Trophoblast cell (in vitro differentiated cells and primary cell): ENCODE measurements around the gene WNT7B.

Experiments used
- DNase-seq, 2 donors: peaks; one replicate each; pipeline ENCODE4 v3.0.0-alpha.2; 2016
- H2AFZ ChIP-seq: 2 replicates; pipeline ENCODE4 v1.6.1; 2013; ENCODE audit warnings: low read length, moderate library complexity, mild to moderate bottlenecking; ENCODE audit not compliant: insufficient read depth, poor library complexity
- H2AK5ac ChIP-seq: 2 replicates; pipeline ENCODE4 v1.6.1; 2013; ENCODE audit warnings: mild to moderate bottlenecking, low read length
- H2BK120ac ChIP-seq: 2 replicates; pipeline ENCODE4 v1.6.1; 2013; ENCODE audit warnings: low read length, mild to moderate bottlenecking, moderate library complexity; ENCODE audit not compliant: insufficient read depth, poor library complexity
- H2BK12ac ChIP-seq: 2 replicates; pipeline ENCODE4 v1.6.1; 2013; ENCODE audit warnings: mild to moderate bottlenecking, low read length, moderate library complexity
- H2BK5ac ChIP-seq: 2 replicates; pipeline ENCODE4 v1.6.1; 2013; ENCODE audit warnings: low read length, low read depth, moderate library complexity, mild to moderate bottlenecking; ENCODE audit not compliant: poor library complexity
- H3K14ac ChIP-seq: 2 replicates; pipeline ENCODE4 v1.6.1; 2013; ENCODE audit warnings: mild to moderate bottlenecking, low read length
- H3K18ac ChIP-seq: 2 replicates; pipeline ENCODE4 v1.6.1; 2013; ENCODE audit warnings: mild to moderate bottlenecking, low read length
- H3K23ac ChIP-seq: 2 replicates; pipeline ENCODE4 v1.6.1; 2013; ENCODE audit warnings: low read length
- H3K27ac ChIP-seq: 2 replicates; pipeline ENCODE4 v1.5.1; 2013; ENCODE audit warnings: low read depth, mild to moderate bottlenecking, inconsistent platforms, low read length, moderate library complexity
- H3K27me3 ChIP-seq: 2 replicates; pipeline ENCODE4 v1.6.1; 2013; ENCODE audit warnings: inconsistent platforms, mild to moderate bottlenecking, low read length, moderate library complexity; ENCODE audit not compliant: insufficient read depth
- H3K36me3 ChIP-seq, 2 experiments: 1 replicate in 1 of 2; 2 replicates in 1 of 2; pipeline ENCODE4 v1.6.1; 2013; ENCODE audit warnings: low read length in 2 of 2, mild to moderate bottlenecking in 2 of 2, moderate library complexity in 1 of 2; ENCODE audit not compliant: insufficient read depth in 2 of 2, control insufficient read depth in 1 of 2
- H3K4ac ChIP-seq: 2 replicates; pipeline ENCODE4 v1.6.1; 2013; ENCODE audit warnings: low read depth, mild to moderate bottlenecking, low read length, moderate library complexity
- H3K4me1 ChIP-seq, 2 experiments: 1 replicate in 1 of 2; 2 replicates in 1 of 2; pipeline ENCODE4 v1.6.1; 2013; ENCODE audit warnings: low read length in 2 of 2, mild to moderate bottlenecking in 2 of 2, moderate library complexity in 1 of 2; ENCODE audit not compliant: insufficient read depth in 2 of 2, control insufficient read depth in 1 of 2
- H3K4me2 ChIP-seq: 2 replicates; pipeline ENCODE4 v1.6.1; 2013; ENCODE audit warnings: inconsistent platforms, mild to moderate bottlenecking, low read length, moderate library complexity
- H3K4me3 ChIP-seq: 2 replicates; pipeline ENCODE4 v1.5.1; 2013; ENCODE audit warnings: mild to moderate bottlenecking, low read depth, low read length, inconsistent platforms
- H3K79me1 ChIP-seq: one replicate; pipeline ENCODE4 v1.6.1; 2013; ENCODE audit warnings: low read length
- H3K79me2 ChIP-seq: 2 replicates; pipeline ENCODE4 v1.6.1; 2013; ENCODE audit warnings: low read length, mild to moderate bottlenecking; ENCODE audit not compliant: control insufficient read depth, insufficient read depth, poor library complexity
- H3K9ac ChIP-seq: 2 replicates; pipeline ENCODE4 v1.6.1; 2013; ENCODE audit warnings: mild to moderate bottlenecking, low read length
- H3K9me3 ChIP-seq: 2 replicates; pipeline ENCODE4 v1.6.1; 2013; ENCODE audit warnings: low read depth, mild to moderate bottlenecking, control low read depth, inconsistent platforms, low read length; ENCODE audit not compliant: insufficient read depth
- H4K12ac ChIP-seq: 2 replicates; pipeline ENCODE4 v1.6.1; 2013; ENCODE audit warnings: low read depth, mild to moderate bottlenecking, low read length, moderate library complexity
- H4K8ac ChIP-seq: 2 replicates; pipeline ENCODE4 v1.6.1; 2013; ENCODE audit warnings: low read depth, mild to moderate bottlenecking, low read length, moderate library complexity
- H4K91ac ChIP-seq: one replicate; pipeline ENCODE4 v1.6.1; 2013; ENCODE audit warnings: low read depth, mild to moderate bottlenecking, low read length, moderate library complexity
- WGBS: extraction: QIAGEN DNeasy Blood & Tissue Kit; methylation state at CpG from one replicate; pipeline ENCODE4 v1.1.7; 2013; ENCODE audit warnings: missing lambda C conversion rate; ENCODE audit not compliant: insufficient read length, insufficient coverage; ENCODE audit errors: extremely low coverage; 5-methylcytosine and 5-hydroxymethylcytosine counted together

Gene WNT7B

DNA sequence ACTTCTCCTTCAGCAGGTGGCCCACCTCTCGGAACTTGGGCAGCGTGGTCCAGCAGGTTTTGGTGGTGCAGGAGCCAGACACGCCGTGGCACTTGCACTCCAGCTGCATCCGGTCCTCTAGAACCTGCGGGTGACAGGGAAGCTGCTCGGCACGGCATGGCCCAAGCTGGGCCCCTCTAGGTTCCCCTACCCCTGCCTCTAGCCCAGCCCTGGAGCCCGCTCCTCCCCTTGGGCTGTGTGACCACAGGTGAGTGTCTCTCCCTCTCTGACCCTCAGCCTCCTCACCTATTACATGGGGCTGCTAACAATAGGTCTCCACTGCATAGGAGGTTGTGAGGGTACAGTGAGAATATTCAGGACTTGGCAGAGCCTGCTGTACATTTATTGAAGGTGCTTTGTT lies 53.8 kb downstream of the WNT7B start:
- no CpG with 5 or more reads among the region's 9 CpGs for WGBS

GRCh38 chr22:45922661-45923060 lies 54.3 kb downstream of the WNT7B start:
- Histone ChIP-seq H3K4ac (no peak overlapping the region), H3K79me2 (no peaks in the 10 kb centered on the region), H4K91ac (no peak overlapping the region), H3K23ac (no peak overlapping the region), H2AK5ac (no peak overlapping the region), H2AFZ (no peak overlapping the region), H3K79me1 (no peaks in the 10 kb centered on the region), H2BK5ac (no peak overlapping the region), H2BK12ac (no peak overlapping the region), H3K4me2 (no peak overlapping the region), H3K27ac (no peak overlapping the region), H2BK120ac (no peak overlapping the region), H3K9ac (no peak overlapping the region), H3K4me3 (no peak overlapping the region), H3K27me3 (no peaks in the 10 kb centered on the region), H3K18ac (no peak overlapping the region), H4K8ac (no peak overlapping the region), H3K36me3 (no peaks in the 10 kb centered on the region), H3K4me1 (no peaks in the 10 kb centered on the region), H3K9me3 (no peaks in the 10 kb centered on the region), H4K12ac (no peak overlapping the region), H3K14ac (no peak overlapping the region)
- no CpG with 5 or more reads among the region's 29 CpGs for WGBS
- DNase-seq = no peak

More for the DNA sequence above, 53.8 kb downstream of the WNT7B start:
- no peak for DNase-seq
- H2BK12ac ChIP-seq = no peak overlapping the region
- no peak overlapping the region for H3K4me2 ChIP-seq
- H3K9me3 ChIP-seq = no peaks in the 10 kb centered on the region
- H2BK5ac ChIP-seq = no peak overlapping the region
- no peak overlapping the region for H2AFZ ChIP-seq
- H3K36me3 ChIP-seq = no peaks in the 10 kb centered on the region
- no peaks in the 10 kb centered on the region for H3K79me1 ChIP-seq
- no peak overlapping the region for H4K12ac ChIP-seq
- no peak overlapping the region for H3K4me3 ChIP-seq
- H3K27me3 ChIP-seq = no peaks in the 10 kb centered on the region
- H4K91ac ChIP-seq = no peak overlapping the region
- no peak overlapping the region for H2BK120ac ChIP-seq
- no peak overlapping the region for H3K18ac ChIP-seq
- no peak overlapping the region for H2AK5ac ChIP-seq
- H3K14ac ChIP-seq = no peak overlapping the region
- no peak overlapping the region for H4K8ac ChIP-seq
- H3K4me1 ChIP-seq = no peaks in the 10 kb centered on the region
- H3K79me2 ChIP-seq = no peaks in the 10 kb centered on the region
- H3K27ac ChIP-seq = no peak overlapping the region
- H3K23ac ChIP-seq = no peak overlapping the region
- H3K9ac ChIP-seq = no peak overlapping the region
- H3K4ac ChIP-seq = no peak overlapping the region

GRCh38 chr22:45922256-45922655 lies 54.7 kb downstream of the WNT7B start:
- Histone ChIP-seq H2BK5ac (no peak overlapping the region), H3K79me2 (no peaks in the 10 kb centered on the region), H3K79me1 (no peaks in the 10 kb centered on the region), H2BK12ac (no peak overlapping the region), H3K23ac (no peak overlapping the region), H3K4ac (no peak overlapping the region), H3K36me3 (no peaks in the 10 kb centered on the region), H2AK5ac (no peak overlapping the region), H3K4me1 (no peaks in the 10 kb centered on the region), H4K8ac (no peak overlapping the region), H3K27ac (no peak overlapping the region), H3K14ac (no peak overlapping the region), H2AFZ (no peak overlapping the region), H3K4me3 (no peak overlapping the region), H3K27me3 (no peaks in the 10 kb centered on the region), H4K91ac (no peak overlapping the region), H3K9ac (no peak overlapping the region), H3K9me3 (no peaks in the 10 kb centered on the region), H4K12ac (no peak overlapping the region), H3K18ac (no peak overlapping the region), H2BK120ac (no peak overlapping the region), H3K4me2 (no peak overlapping the region)
- WGBS = no CpG with 5 or more reads among the region's 15 CpGs
- DNase-seq = no peak

DNA sequence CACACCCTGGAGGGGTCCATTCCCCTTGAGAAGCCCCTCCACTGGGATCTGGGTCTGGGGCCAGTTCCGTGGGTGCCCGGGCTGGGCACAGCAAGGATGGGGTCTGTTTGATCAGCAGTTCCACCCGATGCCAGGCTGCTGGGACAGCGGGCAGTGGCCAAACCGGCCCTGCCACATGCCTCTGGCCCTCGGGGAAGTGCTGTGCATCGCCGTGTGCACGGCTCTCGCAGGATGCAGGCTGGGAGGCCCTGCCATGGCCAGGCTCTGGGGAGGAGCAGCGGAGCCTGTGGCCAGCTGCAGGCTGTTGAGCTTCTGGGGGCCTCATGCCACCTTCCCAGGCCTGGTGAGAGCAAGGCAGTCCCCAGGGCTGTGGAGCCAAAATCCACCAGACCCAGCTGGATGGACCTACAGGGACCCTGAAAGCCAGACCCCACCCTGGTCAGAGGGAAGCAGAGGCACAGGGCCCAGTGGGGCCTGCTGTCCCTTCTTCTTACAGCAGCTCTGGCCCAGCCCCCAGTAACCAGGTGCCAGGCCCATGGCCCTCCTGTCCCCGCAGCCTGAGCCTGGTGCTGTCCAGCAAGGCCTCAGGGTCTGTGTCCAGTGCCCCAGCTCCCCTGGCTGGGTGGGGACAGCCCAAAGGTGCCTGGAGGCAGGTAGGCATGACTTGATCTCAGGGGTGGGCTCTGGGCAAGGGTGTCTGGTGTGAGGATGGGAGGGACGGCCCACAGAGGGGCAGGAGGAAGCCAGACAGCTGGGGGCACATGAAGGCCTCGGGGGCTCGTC lies 57.3 kb downstream of the WNT7B start:
- Histone ChIP-seq H3K23ac (no peak overlapping the region), H3K14ac (no peak overlapping the region), H3K79me1 (no peaks in the 10 kb centered on the region), H3K4me3 (no peak overlapping the region), H2AFZ (no peak overlapping the region), H3K27me3 (no peaks in the 10 kb centered on the region), H3K4me1 (no peaks in the 10 kb centered on the region), H3K9me3 (no peaks in the 10 kb centered on the region), H2BK5ac (no peak overlapping the region), H2BK12ac (no peak overlapping the region), H4K91ac (no peak overlapping the region), H2BK120ac (no peak overlapping the region), H3K9ac (no peak overlapping the region), H3K4ac (no peak overlapping the region), H3K18ac (no peak overlapping the region), H2AK5ac (no peak overlapping the region), H3K36me3 (no peaks in the 10 kb centered on the region), H3K27ac (no peak overlapping the region), H3K79me2 (no peaks in the 10 kb centered on the region), H4K12ac (no peak overlapping the region), H4K8ac (no peak overlapping the region), H3K4me2 (no peak overlapping the region)
- WGBS = no CpG with 5 or more reads among the region's 15 CpGs
- DNase-seq = peak; percentile 48 to 70
